Mesodermal cell (in vitro differentiated cells): Measurements from ENCODE around the gene EPHB1. TPM values are rescaled to one million over a fixed set of nuclear protein-coding genes. Genes with fewer than 3 reads are reported as not detected.

ENCODE experiments used
- H3K27ac ChIP-seq: 2 replicates; pipeline ENCODE4 v1.7.0; 2013; ENCODE audit warnings: mild to moderate bottlenecking, low read depth, low read length, moderate library complexity; ENCODE audit not compliant: severe bottlenecking
- H3K36me3 ChIP-seq: 2 replicates; pipeline ENCODE4 v1.7.1; 2013; ENCODE audit warnings: mild to moderate bottlenecking, low read length, moderate library complexity; ENCODE audit not compliant: control insufficient read depth, insufficient read depth
- H3K4me1 ChIP-seq: one replicate; pipeline ENCODE4 v1.7.1; 2013; ENCODE audit warnings: mild to moderate bottlenecking, low read length; ENCODE audit not compliant: insufficient read depth, control insufficient read depth, poor library complexity, severe bottlenecking
- H3K4me3 ChIP-seq: 2 replicates; pipeline ENCODE4 v1.7.0; 2013; ENCODE audit warnings: low read length, control low read depth, mild to moderate bottlenecking; ENCODE audit not compliant: insufficient read depth, poor library complexity, severe bottlenecking; ENCODE audit errors: extremely low read depth
- H3K9me3 ChIP-seq: 2 replicates; pipeline ENCODE4 v1.7.1; 2013; ENCODE audit warnings: mild to moderate bottlenecking, low read length, moderate library complexity; ENCODE audit not compliant: control insufficient read depth
- WGBS, 2 experiments: methylation state at CpG; one replicate each; pipeline ENCODE4 v1.1.5; 2013; ENCODE audit warnings: missing lambda C conversion rate in 2 of 2; ENCODE audit not compliant: insufficient coverage in 2 of 2; 5-methylcytosine and 5-hydroxymethylcytosine counted together
- polyA plus RNA-seq, 2 experiments: library from polyadenylated mRNA; stranded (reverse); fragments of 50-300 nt; gene quantifications; one replicate each; pipeline ENCODE4 v1.2.3, GENCODE V29; 2013

Gene EPHB1
- polyA plus RNA-seq (2013, experiment 1 of 2) = 7.2 TPM
- 5.7 TPM for polyA plus RNA-seq (2013, experiment 2 of 2)

GRCh38 chr3:134794950-134795745, at the start of gene EPHB1:
EPHB1 (plus strand) TSS chr3:134795260.
- H3K4me1 ChIP-seq = peaks cover 16% of the 10 kb centered on the region
- H3K4me3 ChIP-seq = peak within 1 kb of the TSS; percentile 56
- 0 to 1% methylated on average over 36 to 54 of the region's 70 CpGs for WGBS, 2 experiments
- H3K9me3 ChIP-seq = no peaks in the 10 kb centered on the region
- H3K27ac ChIP-seq = peak within 1 kb of the TSS; percentile 41
- no peaks in the 10 kb centered on the region for H3K36me3 ChIP-seq

- WGBS, 2 experiments = 79 to 100% methylated on average over 1 of the region's 1 CpG
- Histone ChIP-seq H3K27ac (no peak overlapping the region), H3K36me3 (no peaks in the 10 kb centered on the region), H3K4me3 (no peak overlapping the region), H3K4me1 (no peaks in the 10 kb centered on the region), H3K9me3 (no peaks in the 10 kb centered on the region)
These were observed 46.4 kb upstream of the EPHB1 start for GRCh38 chr3:134748698-134749097.

- H3K4me1 ChIP-seq = no peaks in the 10 kb centered on the region
- no peaks in the 10 kb centered on the region for H3K36me3 ChIP-seq
- no peaks in the 10 kb centered on the region for H3K9me3 ChIP-seq
- no peak overlapping the region for H3K4me3 ChIP-seq
- no peak overlapping the region for H3K27ac ChIP-seq
- WGBS, 2 experiments = 80 to 85% methylated on average over 2 of the region's 2 CpGs
These were observed 45.9 kb upstream of the EPHB1 start for GRCh38 chr3:134749174-134749573.

- no peaks in the 10 kb centered on the region for H3K9me3 ChIP-seq
- no peak overlapping the region for H3K27ac ChIP-seq
- no peaks in the 10 kb centered on the region for H3K4me1 ChIP-seq
- WGBS, 2 experiments = 81 to 88% methylated on average over 4 to 6 of the region's 7 CpGs
- H3K36me3 ChIP-seq = no peaks in the 10 kb centered on the region
- H3K4me3 ChIP-seq = no peak overlapping the region
These were observed 45.1 kb upstream of the EPHB1 start for GRCh38 chr3:134749802-134750553.

- whole genome bisulfite sequencing, 2 experiments = 88% methylated on average over 2 of the region's 2 CpGs; no CpG with 5 or more reads in 1 of the 2 experiments
- H3K4me3 ChIP-seq = no peak overlapping the region
- H3K9me3 ChIP-seq = no peaks in the 10 kb centered on the region
- H3K4me1 ChIP-seq = no peaks in the 10 kb centered on the region
- no peaks in the 10 kb centered on the region for H3K36me3 ChIP-seq
- no peak overlapping the region for H3K27ac ChIP-seq
These were observed 43.2 kb upstream of the EPHB1 start for GRCh38 chr3:134751831-134752230.

- no peak overlapping the region for H3K27ac ChIP-seq
- no peaks in the 10 kb centered on the region for H3K4me1 ChIP-seq
- no peak overlapping the region for H3K4me3 ChIP-seq
- H3K9me3 ChIP-seq = no peaks in the 10 kb centered on the region
- 81 to 86% methylated on average over 7 to 8 of the region's 9 CpGs for WGBS, 2 experiments
- H3K36me3 ChIP-seq = no peaks in the 10 kb centered on the region
These were observed 42.1 kb upstream of the EPHB1 start for GRCh38 chr3:134752761-134753461.

- Histone ChIP-seq H3K36me3 (no peaks in the 10 kb centered on the region), H3K4me3 (no peak overlapping the region), H3K27ac (no peak overlapping the region), H3K9me3 (no peaks in the 10 kb centered on the region), H3K4me1 (no peaks in the 10 kb centered on the region)
- 48 to 81% methylated on average over 4 of the region's 6 CpGs for WGBS, 2 experiments
These were observed 40.9 kb upstream of the EPHB1 start for GRCh38 chr3:134753999-134754742.

- H3K36me3 ChIP-seq = no peaks in the 10 kb centered on the region
- no peak overlapping the region for H3K27ac ChIP-seq
- H3K4me3 ChIP-seq = no peak overlapping the region
- WGBS, 2 experiments = 43 to 67% methylated on average over 3 to 4 of the region's 4 CpGs
- no peaks in the 10 kb centered on the region for H3K9me3 ChIP-seq
- H3K4me1 ChIP-seq = no peaks in the 10 kb centered on the region
These were observed 40.1 kb upstream of the EPHB1 start for GRCh38 chr3:134754768-134755559.

- Histone ChIP-seq H3K4me3 (no peak overlapping the region), H3K27ac (no peak overlapping the region), H3K36me3 (no peaks in the 10 kb centered on the region), H3K4me1 (no peaks in the 10 kb centered on the region), H3K9me3 (no peaks in the 10 kb centered on the region)
- 70 to 88% methylated on average over 1 to 2 of the region's 2 CpGs for WGBS, 2 experiments
These were observed 39.2 kb upstream of the EPHB1 start for GRCh38 chr3:134755821-134756220.
